GM19452 (cell line): ENCODE data around the gene ZBTB45.
A peak's percentile ranks its signal among the peaks of the same experiment; 100 is the strongest.
"Not testable (repeated sequence)": the region's sequence is repeated elsewhere in the genome, so short reads cannot be mapped to it uniquely, and the experiment has no call there.

ENCODE experiments used
- ATAC-seq: cut with Tn5 transposase; IDR thresholded peaks from one replicate; pipeline ENCODE4 v1.9.1; 2021; ENCODE audit not compliant: unreplicated experiment

Gene ZBTB45

GRCh38 chr19:58511353-58512208, 8.0 kb downstream of the ZBTB45 start, which contains the start of gene SLC27A5:
Gene SLC27A5 (minus strand): TSS chr19:58511992. CDS start chr19:58511955, 37 bp downstream.
- no peak for ATAC-seq

GRCh38 chr19:58510084-58510862, 9.3 kb downstream of the ZBTB45 start:
- no peak for ATAC-seq

- no peak for ATAC-seq
These were observed 9.9 kb downstream of the ZBTB45 start for GRCh38 chr19:58509731-58510083.

- not testable (repeated sequence) for ATAC-seq
These were observed 11.9 kb downstream of the ZBTB45 start for GRCh38 chr19:58507602-58508223.

GRCh38 chr19:58500242-58500641, 19.4 kb downstream of the ZBTB45 start:
- ATAC-seq = no peak

GRCh38 chr19:58499021-58499927, 20.3 kb downstream of the ZBTB45 start:
- ATAC-seq = peak; percentile 88

- ATAC-seq = no peak
These were observed 21.1 kb downstream of the ZBTB45 start for GRCh38 chr19:58498316-58499020.

GRCh38 chr19:58497634-58498170, 21.9 kb downstream of the ZBTB45 start:
- ATAC-seq = no peak

- ATAC-seq = no peak
These were observed 27.3 kb downstream of the ZBTB45 start for GRCh38 chr19:58492265-58492664.

- ATAC-seq = no peak
These were observed 28.2 kb downstream of the ZBTB45 start for GRCh38 chr19:58491393-58491792.

- not testable (repeated sequence) for ATAC-seq
These were observed 35.3 kb downstream of the ZBTB45 start for GRCh38 chr19:58484349-58484748.

GRCh38 chr19:58483776-58484175, 35.8 kb downstream of the ZBTB45 start:
- ATAC-seq = no peak

GRCh38 chr19:58482372-58482771, 37.2 kb downstream of the ZBTB45 start:
- ATAC-seq = no peak

- no peak for ATAC-seq
These were observed 38.8 kb downstream of the ZBTB45 start for GRCh38 chr19:58480831-58481230.

GRCh38 chr19:58480481-58480830, 39.2 kb downstream of the ZBTB45 start:
- no peak for ATAC-seq

GRCh38 chr19:58479736-58480480, 39.7 kb downstream of the ZBTB45 start:
- ATAC-seq = no peak

- no peak for ATAC-seq
These were observed 40.3 kb downstream of the ZBTB45 start for GRCh38 chr19:58479303-58479702.

- ATAC-seq = no peak
These were observed 41.7 kb downstream of the ZBTB45 start for GRCh38 chr19:58477871-58478270.

- no peak for ATAC-seq
These were observed 42.5 kb downstream of the ZBTB45 start for GRCh38 chr19:58477130-58477529.
